ENCODE data around the gene ZBTB17.

The ZBTB17 gene

DNA sequence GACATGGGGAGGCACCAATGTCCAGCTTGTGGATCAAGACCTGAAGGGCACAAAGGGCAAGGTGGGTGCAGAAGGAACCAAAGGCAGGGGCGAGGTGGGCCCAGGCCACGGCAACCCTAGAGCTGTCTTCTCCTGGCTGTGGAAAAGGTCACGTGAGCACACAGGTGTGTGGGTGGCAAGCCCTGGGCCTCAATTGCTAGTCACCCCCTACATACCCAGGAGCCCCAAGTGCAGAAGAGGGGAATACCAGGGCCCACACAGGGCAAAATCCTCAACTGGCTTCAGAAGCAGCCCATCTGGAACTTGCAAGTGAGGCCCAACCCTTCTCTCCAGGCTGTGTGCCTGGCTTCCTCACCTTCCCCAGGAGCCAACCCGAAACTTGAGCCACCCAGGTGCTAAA is 25.6 kb downstream of the ZBTB17 start:
- H3K9me3 ChIP-seq (ENCODE audit: insufficient read depth, low read length) = no peaks in the 10 kb centered on the region
- peak overlapping the region; percentile 79 for H3K4me2 ChIP-seq (ENCODE audit: low read length)
- no peak overlapping the region for H3K4me3 ChIP-seq (ENCODE audit: low read length)
- TF ChIP-seq EZH2phosphoT487 (IDR thresholded peaks at IDR 0.05; ENCODE audit: low read depth) = no peak
- TF ChIP-seq, protein P1, sequence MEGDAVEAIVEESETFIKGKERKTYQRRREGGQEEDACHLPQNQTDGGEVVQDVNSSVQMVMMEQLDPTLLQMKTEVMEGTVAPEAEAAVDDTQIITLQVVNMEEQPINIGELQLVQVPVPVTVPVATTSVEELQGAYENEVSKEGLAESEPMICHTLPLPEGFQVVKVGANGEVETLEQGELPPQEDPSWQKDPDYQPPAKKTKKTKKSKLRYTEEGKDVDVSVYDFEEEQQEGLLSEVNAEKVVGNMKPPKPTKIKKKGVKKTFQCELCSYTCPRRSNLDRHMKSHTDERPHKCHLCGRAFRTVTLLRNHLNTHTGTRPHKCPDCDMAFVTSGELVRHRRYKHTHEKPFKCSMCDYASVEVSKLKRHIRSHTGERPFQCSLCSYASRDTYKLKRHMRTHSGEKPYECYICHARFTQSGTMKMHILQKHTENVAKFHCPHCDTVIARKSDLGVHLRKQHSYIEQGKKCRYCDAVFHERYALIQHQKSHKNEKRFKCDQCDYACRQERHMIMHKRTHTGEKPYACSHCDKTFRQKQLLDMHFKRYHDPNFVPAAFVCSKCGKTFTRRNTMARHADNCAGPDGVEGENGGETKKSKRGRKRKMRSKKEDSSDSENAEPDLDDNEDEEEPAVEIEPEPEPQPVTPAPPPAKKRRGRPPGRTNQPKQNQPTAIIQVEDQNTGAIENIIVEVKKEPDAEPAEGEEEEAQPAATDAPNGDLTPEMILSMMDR (IDR thresholded peaks at IDR 0.05; ENCODE audit: low read depth, low read length) = no peak
- no peaks in the 10 kb centered on the region for H3K27me3 ChIP-seq (ENCODE audit: low read depth, low read length)
- H4K20me1 ChIP-seq (ENCODE audit: insufficient read depth, low read length) = no peaks in the 10 kb centered on the region; the same call in 1 of the 2 replicates
- H2AFZ ChIP-seq (ENCODE audit: low read depth, low read length) = no peak overlapping the region
- peaks cover 4% of the 10 kb centered on the region; the same call in 1 of the 2 replicates for H3K79me2 ChIP-seq (ENCODE audit: low read length)
- peaks cover 10% of the 10 kb centered on the region for H3K36me3 ChIP-seq (replicated peaks; ENCODE audit: low read depth, low read length)
- H3K27ac ChIP-seq (ENCODE audit: low read length) = peak overlapping the region; percentile 78; the same call in 1 of the 2 replicates
- peak overlapping the region; percentile 58; the same call in 1 of the 2 replicates for H3K9ac ChIP-seq (ENCODE audit: low read length)
- peaks cover 42% of the 10 kb centered on the region for H3K4me1 ChIP-seq (ENCODE audit: low read length)

DNA sequence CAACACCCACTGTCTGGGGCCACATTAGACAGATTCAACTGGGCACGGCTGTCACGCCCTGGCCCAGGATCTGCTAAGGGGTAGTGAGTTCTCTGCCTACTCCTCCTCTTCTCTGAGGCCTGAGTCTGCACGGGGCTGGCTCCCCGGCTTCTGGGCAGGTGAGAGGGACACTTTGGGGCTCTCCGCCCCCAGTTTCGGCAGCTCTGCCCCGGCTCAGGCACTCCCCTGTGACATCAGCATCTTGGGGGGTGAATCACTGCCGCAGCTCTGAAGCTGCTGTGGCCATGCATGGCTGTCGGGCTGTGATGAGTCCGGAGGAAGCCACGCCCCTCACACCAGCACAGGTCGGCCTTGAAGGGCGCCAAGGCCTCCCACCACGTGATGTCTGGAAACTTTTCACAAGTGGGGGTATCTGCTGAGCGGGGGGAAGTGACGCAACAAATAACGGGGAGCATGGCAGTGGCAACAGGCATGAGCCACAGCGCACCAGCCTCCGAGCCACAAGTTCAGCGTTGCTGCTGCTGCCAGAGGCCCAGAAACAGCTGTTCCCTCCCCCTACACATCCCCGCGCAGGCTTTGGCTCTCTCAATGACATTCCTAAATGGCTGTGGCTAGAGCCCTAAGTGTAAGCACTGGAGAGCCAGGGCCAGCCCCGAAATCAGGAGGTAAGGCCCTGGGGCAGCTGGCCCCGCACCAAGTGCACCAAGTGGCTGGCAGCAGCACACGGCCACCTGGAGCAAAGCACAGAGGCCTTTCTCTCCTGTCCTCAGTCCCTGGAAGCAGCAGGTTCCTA is 26.3 kb downstream of the ZBTB17 start:
- Histone ChIP-seq H4K20me1 (ENCODE audit: insufficient read depth, low read length) (no peaks in the 10 kb centered on the region; the same call in 1 of the 2 replicates), H3K4me2 (ENCODE audit: low read length) (peak overlapping the region; percentile 79), H3K9me3 (ENCODE audit: insufficient read depth, low read length) (no peaks in the 10 kb centered on the region), H3K27me3 (ENCODE audit: low read depth, low read length) (no peaks in the 10 kb centered on the region), H3K4me3 (ENCODE audit: low read length) (peak overlapping the region; percentile 62), H3K9ac (ENCODE audit: low read length) (peak overlapping the region; percentile 58), H3K4me1 (ENCODE audit: low read length) (peaks cover 42% of the 10 kb centered on the region), H2AFZ (ENCODE audit: low read depth, low read length) (no peak overlapping the region), H3K36me3 (replicated peaks; ENCODE audit: low read depth, low read length) (peaks cover 10% of the 10 kb centered on the region), H3K79me2 (ENCODE audit: low read length) (peaks cover 4% of the 10 kb centered on the region; the same call in 1 of the 2 replicates), H3K27ac (ENCODE audit: low read length) (peak overlapping the region; percentile 78)
- TF ChIP-seq EZH2phosphoT487 (IDR thresholded peaks at IDR 0.05; ENCODE audit: low read depth) = no peak
- TF ChIP-seq, protein P1 (IDR thresholded peaks at IDR 0.05; ENCODE audit: low read depth, low read length) = no peak

DNA sequence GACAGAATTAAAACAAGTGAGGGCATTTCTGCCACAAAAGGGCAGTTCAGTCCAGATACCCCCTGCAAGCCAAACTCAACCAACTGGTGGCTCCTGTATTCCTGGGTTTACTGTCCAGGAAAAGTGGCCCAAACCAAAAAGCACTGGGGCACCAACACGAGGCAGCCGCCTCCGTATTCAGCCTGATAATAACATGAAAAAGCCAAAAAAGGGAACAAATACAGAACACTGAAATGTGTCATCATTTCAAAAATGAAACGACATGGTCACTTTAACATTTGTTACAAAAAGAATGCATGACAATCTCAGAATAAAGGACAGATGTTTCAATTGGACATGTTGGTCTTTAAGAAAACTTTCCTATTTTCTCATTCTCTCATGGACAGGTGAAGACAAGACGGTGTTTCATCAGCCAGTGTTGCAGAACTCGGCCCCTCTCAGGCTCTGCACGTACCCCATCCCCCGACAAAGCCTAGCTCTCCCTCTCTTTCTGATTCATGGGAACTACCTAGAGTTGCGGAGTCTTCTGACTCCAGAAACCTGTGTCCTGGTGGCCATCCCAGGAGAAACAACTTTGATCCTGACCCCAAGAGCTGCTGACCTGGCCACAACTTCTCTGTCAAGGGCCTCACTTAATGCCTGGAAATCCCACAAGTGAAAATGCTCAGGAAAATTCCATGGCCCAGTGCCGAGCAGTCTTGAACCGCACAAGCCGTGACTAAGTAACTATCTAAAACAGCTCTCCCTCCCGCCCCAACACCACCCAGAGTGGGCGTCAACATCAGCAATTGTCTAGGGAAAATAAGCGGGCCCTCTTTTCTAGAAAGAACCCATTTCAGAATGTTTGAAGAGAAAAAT is 27.1 kb downstream of the ZBTB17 start:
- no peaks in the 10 kb centered on the region; the same call in 1 of the 2 replicates for H4K20me1 ChIP-seq (ENCODE audit: insufficient read depth, low read length)
- peak overlapping the region; percentile 79 for H3K4me2 ChIP-seq (ENCODE audit: low read length)
- peaks cover 42% of the 10 kb centered on the region for H3K4me1 ChIP-seq (ENCODE audit: low read length)

More for the DNA sequence above, 27.1 kb downstream of the ZBTB17 start:
- H3K9ac ChIP-seq (ENCODE audit: low read length) = peak overlapping the region; percentile 58
- peak overlapping the region; percentile 62 for H3K4me3 ChIP-seq (ENCODE audit: low read length)
- H3K27ac ChIP-seq (ENCODE audit: low read length) = peak overlapping the region; percentile 78
- no peak overlapping the region for H2AFZ ChIP-seq (ENCODE audit: low read depth, low read length)
- no peak for TF ChIP-seq EZH2phosphoT487 (IDR thresholded peaks at IDR 0.05; ENCODE audit: low read depth)
- TF ChIP-seq, protein P1 (IDR thresholded peaks at IDR 0.05; ENCODE audit: low read depth, low read length) = no peak
- H3K79me2 ChIP-seq (ENCODE audit: low read length) = peaks cover 4% of the 10 kb centered on the region; the same call in 1 of the 2 replicates
- no peaks in the 10 kb centered on the region for H3K27me3 ChIP-seq (ENCODE audit: low read depth, low read length)
- H3K9me3 ChIP-seq (ENCODE audit: insufficient read depth, low read length) = no peaks in the 10 kb centered on the region
- peaks cover 10% of the 10 kb centered on the region for H3K36me3 ChIP-seq (replicated peaks; ENCODE audit: low read depth, low read length)
